Mononuclear cell (primary cell): ENCODE data around the gene RHOF. TPM values are rescaled to one million over a fixed set of nuclear protein-coding genes. Genes with fewer than 3 reads are reported as not detected.

Experiments used
- H3K27me3 ChIP-seq: 2 replicates; pipeline ENCODE4 v1.6.0; 2011; ENCODE audit warnings: low read length, control low read depth; ENCODE audit not compliant: insufficient read depth
- H3K4me1 ChIP-seq: 2 replicates; pipeline ENCODE4 v1.5.1; 2011; ENCODE audit warnings: mild to moderate bottlenecking, low read length, control low read depth; ENCODE audit not compliant: insufficient read depth
- H3K4me3 ChIP-seq: 2 replicates; pipeline ENCODE4 v1.5.1; 2011; ENCODE audit warnings: mild to moderate bottlenecking, low read length, moderate library complexity
- H3K9me3 ChIP-seq: 2 replicates; pipeline ENCODE4 v1.5.1; 2011; ENCODE audit warnings: low read depth, mild to moderate bottlenecking, control low read depth, low read length
- total RNA-seq: library from RNA; depleted of rRNA; stranded (reverse); fragments of >200 nt; gene quantifications from one replicate; pipeline ENCODE4 v1.2.3, GENCODE V29; 2012

RHOF gene
- total RNA-seq, 1 donor = 110 TPM

DNA sequence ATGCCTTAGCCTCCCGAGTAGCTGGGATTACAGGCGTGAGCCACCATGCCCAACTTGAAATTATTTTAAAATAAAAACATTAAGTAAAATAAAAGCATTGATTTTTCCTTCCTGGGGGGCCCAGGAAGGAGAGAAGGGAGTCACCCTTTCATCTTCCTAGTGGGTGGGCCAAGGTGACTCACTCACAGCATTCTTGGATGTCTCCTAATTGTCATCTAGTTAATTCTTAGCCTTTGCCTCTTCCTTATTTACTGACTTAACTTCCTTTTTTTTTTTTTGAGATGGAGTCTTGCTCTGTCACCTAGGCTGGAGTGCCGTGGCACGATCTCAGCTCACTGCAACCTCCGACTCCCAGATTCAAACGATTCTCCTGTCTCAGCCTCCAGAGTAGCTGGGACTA is 51.7 kb downstream of the RHOF start:
- H3K27me3 ChIP-seq = no peaks in the 10 kb centered on the region
- no peaks in the 10 kb centered on the region for H3K4me1 ChIP-seq
- no peak overlapping the region for H3K4me3 ChIP-seq
- H3K9me3 ChIP-seq = no peaks in the 10 kb centered on the region

DNA sequence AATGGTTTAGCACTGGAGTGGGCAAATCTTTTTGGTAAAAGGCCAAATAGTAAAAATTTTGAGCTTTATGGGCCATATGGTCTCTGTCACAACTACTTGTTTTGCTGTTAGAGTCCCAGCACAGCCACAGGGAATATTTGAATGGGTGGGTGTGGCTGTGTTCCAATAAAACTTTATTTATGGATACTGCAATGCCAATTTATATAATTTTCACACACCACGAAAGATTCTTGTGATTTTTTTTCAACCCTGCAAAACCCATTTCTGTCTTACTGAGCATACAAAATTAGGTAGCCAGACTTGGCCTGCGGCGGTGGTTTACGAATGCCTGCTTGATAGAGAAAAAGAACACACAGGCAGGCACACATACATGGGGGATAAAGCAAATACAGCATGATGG is 52.6 kb downstream of the RHOF start:
- Histone ChIP-seq H3K4me3 (no peak overlapping the region), H3K9me3 (no peaks in the 10 kb centered on the region), H3K4me1 (no peaks in the 10 kb centered on the region), H3K27me3 (no peaks in the 10 kb centered on the region)

DNA sequence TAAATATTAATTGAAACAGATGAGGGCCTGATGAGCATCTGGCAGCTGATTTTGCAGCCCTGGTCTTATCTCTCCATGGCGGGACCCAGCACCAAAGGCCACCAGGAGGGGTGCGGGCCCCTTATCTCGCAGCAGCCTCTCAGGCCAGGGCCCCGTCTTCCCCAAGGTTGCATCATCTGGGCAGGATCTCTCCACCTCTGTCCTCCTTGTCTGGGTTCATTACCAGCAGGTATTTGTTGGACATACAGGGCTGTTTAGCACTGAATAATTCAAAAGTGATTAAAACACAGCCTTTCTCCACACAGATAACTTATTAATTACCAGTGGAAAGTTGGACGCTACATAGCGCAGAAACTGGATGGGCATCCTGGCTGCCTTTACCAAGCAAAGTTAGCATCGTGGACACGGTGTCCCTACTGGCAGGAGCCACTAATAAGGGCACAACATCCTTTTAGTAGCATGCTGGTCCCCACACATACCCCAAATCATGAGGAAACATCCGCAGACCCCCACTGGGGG is 55.1 kb downstream of the RHOF start:
- Histone ChIP-seq H3K27me3 (no peaks in the 10 kb centered on the region), H3K9me3 (no peaks in the 10 kb centered on the region), H3K4me1 (no peaks in the 10 kb centered on the region), H3K4me3 (no peak overlapping the region)

DNA sequence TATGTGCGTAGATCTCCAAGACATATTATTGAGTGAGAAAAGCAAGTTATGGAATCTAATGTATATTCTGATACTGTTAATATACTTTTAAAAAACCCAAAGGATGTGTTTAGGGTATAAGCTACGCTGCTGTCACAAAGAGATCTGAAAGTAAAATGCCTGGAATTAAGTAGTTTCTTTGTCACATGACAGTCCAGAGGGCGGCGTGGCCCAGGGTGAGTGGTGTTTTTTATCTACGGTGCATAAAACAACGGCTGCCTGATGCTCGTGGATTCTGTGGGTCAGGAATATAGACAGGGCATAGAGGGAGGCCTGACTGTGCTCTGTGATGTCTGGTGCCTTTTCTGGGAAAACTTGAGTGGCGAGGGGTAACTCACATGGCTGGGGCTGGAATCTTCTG is 59.6 kb downstream of the RHOF start:
- H3K9me3 ChIP-seq = no peaks in the 10 kb centered on the region
- H3K27me3 ChIP-seq = no peaks in the 10 kb centered on the region
- H3K4me3 ChIP-seq = no peak overlapping the region
- H3K4me1 ChIP-seq = no peaks in the 10 kb centered on the region

DNA sequence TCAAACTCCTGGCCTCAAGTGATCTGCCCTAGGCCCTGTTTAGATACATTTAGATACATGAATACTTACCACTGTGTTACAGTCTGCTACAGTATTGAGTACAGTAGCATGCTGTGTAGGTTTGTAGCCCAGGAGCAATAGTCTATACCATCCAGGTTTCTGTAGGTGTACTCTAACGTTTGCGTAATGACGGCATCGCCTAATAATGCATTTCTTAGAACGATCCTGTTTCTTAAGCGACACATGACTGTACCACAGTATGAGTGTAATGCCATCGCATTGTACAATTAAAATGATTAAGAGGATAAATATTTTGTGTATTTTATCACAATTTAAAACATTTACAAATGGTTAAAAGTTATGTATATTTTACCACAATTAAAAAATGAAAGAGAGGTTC is 62.0 kb downstream of the RHOF start:
- H3K4me1 ChIP-seq = no peaks in the 10 kb centered on the region
- no peak overlapping the region for H3K4me3 ChIP-seq
- H3K9me3 ChIP-seq = no peaks in the 10 kb centered on the region
- H3K27me3 ChIP-seq = no peaks in the 10 kb centered on the region

DNA sequence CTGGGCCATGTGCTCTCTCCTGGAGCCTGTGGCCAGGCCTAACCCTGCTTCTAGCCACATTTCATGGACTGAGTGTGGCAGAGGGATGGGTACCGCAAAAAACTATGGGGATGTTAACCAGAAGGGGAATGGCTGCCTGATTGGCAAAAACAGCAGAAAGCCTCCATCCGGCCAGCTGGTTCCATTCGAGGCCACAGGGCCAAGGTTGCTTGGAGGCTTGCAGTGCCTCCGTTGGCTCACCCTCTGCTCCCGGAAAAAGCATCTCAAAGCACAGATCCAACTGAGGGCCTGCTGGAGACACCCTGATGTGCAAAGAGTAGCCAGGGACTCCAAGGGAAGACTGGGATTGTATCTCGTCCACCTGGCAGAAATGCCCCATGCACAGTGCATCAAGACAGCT is 64.5 kb downstream of the RHOF start:
- H3K4me3 ChIP-seq = no peak overlapping the region
- no peaks in the 10 kb centered on the region for H3K9me3 ChIP-seq
- H3K27me3 ChIP-seq = no peaks in the 10 kb centered on the region
- no peaks in the 10 kb centered on the region for H3K4me1 ChIP-seq

Other genes starting within 250 kb of the RHOF start
- gene KDM2B, start 212.7 kb downstream of the RHOF start, total RNA-seq = 63.7 TPM
- gene ORAI1, start 167.2 kb downstream of the RHOF start, total RNA-seq = 31.3 TPM
- gene MORN3, start 124.0 kb downstream of the RHOF start, total RNA-seq = 3.6 TPM
- 2.1 TPM for gene TMEM120B, start 80.9 kb downstream of the RHOF start, total RNA-seq
- gene SETD1B, start 10.3 kb upstream of the RHOF start, total RNA-seq = 28.4 TPM
- gene HPD, start 65.2 kb upstream of the RHOF start, total RNA-seq = not detected
- 25.0 TPM for gene PSMD9, start 95.1 kb upstream of the RHOF start, total RNA-seq
- gene CFAP251, start 124.9 kb upstream of the RHOF start, total RNA-seq = 0.21 TPM
- gene BCL7A, start 228.2 kb upstream of the RHOF start, total RNA-seq = 6.2 TPM